IPS-11a (cell line): Measurements from ENCODE around the gene MAPKAPK2.

Source experiments
- H3K4me3 ChIP-seq: one replicate; pipeline ENCODE4 v1.5.1; 2013; ENCODE audit warnings: low read depth, low read length, control low read depth

The MAPKAPK2 gene

DNA sequence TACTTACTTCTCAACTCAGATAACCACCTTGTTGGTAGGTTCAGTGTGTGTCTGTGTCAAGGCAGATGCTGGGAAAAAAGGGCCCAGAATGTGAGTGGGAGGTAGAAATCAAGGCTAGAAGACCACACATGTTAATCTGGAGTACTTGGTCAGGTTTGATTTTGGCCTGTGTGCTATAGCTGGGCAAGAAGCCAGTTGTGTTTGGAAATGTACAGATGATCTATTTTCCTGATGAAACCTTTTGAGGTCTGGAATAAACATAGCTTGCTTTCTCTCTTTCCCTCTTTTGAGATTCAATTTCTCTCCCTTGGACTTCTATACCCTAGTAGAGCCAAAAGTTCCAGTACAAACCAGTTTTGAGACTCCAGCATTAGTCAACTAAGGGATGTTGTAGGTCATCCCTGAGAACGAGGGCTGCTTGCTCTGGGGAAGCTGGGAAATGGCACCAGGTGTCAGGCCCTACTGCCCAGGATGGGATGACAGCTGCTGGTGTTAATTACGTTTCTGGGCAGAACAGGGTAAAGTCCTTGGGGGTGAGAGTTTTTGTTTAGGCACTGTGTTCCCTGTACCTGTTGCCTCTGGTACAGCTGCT is 15.8 kb downstream of the MAPKAPK2 start:
- no peak overlapping the region for H3K4me3 ChIP-seq

DNA sequence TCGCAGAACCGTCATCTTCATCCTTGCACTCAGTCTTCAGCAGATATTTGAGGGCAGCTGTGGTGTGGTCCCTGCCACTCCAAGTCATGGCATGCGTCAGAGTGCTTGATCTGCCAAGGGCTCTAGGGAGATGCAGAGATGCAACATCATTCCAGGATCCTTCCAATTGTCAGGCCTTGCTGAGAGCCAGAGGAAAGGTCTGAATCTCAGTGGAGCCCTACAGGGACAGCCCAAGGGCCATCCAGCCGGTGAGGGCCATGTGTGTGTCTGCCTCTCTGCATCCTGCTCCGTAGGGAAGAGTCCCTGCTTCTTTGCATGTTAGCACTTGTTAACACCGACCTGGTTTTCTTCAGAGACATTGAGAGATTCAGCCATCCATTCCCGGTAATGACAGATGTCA is 17.6 kb downstream of the MAPKAPK2 start:
- H3K4me3 ChIP-seq, result no peak overlapping the region

DNA sequence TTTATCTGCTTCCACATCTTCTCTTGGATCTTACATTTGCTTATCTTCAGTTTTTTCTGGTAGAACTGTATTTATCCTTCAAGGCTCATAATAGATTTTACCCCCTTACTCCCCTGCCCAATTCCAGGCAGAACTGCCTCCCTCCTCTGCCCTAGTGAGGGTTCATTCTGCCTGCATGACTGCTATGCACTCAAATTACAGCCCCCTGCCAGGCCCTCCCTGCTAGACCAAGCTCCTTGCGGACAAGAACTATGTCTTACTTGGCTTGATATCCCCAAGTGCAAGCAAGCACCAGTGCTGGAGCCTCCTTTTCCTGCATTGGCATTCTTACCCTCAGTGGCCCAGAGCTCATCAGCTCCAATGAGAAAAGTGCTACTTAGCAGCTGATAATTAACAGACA is 18.1 kb downstream of the MAPKAPK2 start:
- H3K4me3 ChIP-seq, result no peak overlapping the region

DNA sequence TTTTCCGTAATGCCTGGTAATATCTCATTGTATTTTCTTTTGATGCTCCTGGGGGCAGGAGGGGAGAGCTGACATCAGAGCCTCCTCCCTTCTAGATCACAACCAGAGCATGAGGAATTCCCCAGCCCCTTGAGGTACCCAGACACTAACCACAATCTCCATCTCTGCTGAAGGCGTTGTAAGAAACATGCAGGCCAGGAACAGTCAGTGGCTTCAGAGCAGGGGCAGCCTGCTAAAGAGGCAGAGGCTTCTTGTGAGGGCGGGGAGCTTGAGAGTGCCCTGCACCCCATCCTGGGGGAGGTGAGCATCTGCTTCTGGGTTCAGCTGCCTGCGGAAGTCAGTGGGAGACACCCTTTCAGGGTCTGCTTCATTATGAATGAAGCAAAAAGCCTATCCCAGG is 19.0 kb downstream of the MAPKAPK2 start:
- no peak overlapping the region for H3K4me3 ChIP-seq

DNA sequence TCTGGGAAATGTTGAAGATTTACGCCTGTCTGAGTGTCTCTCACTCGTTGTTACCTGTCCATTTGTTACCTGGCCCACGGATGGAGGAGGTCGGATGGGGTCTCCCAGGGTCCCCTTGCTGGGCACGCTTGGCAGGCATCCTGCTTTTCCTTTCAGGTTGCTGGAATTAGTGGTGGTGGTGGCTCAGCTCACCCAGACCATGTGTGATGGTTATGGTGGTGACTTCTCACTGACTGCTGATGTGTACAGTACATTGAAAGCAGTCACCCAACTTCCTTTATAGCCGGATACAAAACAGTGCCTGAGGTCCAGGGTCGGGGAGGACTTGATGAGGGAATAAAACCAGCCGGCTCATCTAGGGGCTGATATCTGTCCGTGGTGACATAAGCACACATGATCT is 19.5 kb downstream of the MAPKAPK2 start:
- H3K4me3 ChIP-seq, result no peak overlapping the region

DNA sequence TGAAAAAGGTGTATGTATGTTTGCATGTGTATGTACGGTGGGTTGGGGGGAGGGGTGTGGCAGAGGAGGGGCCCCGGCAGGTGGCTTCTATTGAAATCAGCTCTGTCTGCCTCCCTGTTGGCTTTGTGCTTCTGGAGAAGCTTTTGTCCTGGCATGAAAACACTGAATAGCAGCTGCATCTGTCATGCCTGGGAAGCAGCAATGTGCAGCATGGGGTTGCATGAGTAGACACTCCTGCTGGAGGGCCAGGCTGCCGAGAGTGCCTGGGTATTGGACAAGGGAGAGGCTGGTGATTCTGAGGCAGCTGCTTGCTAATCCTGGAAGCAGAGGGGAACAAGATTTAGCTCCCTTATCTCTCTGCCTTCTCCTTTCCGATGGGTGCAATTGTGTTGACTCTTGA is 20.5 kb downstream of the MAPKAPK2 start:
- H3K4me3 ChIP-seq, result no peak overlapping the region

DNA sequence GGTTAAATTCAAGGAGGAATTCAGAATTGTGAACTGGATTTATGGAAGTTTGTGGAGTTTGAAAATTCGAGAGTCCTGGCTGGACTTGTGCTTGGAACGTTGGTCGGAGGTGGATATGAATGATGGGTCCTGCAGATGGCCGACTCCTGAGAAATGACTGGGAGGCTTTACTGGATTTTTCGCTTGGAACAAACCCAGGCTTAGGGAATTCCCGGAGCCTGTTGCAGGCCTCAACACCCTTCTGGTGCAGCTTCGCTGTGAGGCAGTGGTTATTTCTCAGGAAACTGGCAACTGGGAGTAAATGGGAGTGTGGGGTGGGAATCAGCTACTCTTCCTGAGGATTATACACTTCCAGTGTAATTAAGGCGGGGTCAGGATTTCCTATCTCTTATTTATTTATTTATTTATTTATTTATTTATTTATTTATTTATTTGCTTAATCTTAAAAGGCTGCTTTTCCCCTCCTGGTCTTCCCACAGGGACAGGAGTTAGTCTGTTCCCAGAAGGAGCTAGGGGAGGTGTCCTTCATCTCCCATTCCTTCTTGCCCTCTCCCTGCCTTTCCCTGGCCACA is 21.1 kb downstream of the MAPKAPK2 start:
- no peak overlapping the region for H3K4me3 ChIP-seq

DNA sequence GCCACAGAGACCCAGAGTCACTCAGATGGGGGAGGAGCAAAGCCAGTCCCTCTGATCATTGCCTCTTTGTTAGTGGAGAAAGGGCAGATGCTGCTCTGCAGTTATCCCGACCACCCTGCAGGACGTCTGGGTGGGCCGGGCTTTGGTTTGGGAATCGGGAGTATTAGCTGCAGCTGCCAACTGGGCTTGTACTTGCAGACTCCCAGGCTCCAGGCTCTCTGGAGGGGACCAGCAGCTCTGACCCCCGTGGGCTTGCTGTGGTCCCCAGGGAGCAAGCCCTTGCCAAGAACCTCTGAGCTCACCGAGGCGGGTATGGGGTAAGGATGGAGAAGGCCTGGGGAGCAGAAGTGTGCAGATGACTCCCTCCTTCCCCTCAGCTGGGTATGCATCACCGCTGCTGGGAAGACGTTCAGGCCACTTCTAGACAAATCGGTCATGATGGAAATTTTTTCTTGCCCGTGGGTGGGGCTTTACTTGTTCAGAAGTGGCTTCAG is 21.6 kb downstream of the MAPKAPK2 start:
- H3K4me3 ChIP-seq, result no peak overlapping the region

DNA sequence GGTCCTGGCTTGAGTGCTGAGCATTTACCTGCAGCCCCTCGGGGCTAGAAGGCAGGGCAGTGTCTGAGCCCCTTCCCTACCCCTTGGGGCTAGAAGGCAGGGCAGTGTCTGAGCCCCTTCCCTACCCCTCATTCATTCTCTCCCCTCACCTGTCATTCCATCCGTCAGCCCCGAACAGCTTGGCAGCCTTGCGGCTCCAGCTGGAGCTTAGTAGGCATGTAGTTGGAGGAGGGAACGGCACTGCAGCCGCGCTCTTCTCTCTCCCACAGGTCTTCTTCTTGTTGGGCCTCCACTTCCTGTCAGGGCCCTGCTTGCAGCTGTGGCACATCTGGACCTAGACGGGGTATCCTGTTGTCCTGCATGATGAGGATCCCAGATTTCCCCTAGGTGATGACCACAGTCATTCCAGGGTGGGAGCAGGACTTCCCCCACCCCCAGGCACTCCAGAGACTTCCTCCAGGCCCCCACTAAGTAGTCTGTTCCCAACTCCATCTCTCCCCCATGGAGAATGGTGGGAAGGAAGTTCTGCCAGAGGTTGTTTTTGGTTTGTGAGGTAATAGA is 22.2 kb downstream of the MAPKAPK2 start:
- H3K4me3 ChIP-seq, result no peak overlapping the region

DNA sequence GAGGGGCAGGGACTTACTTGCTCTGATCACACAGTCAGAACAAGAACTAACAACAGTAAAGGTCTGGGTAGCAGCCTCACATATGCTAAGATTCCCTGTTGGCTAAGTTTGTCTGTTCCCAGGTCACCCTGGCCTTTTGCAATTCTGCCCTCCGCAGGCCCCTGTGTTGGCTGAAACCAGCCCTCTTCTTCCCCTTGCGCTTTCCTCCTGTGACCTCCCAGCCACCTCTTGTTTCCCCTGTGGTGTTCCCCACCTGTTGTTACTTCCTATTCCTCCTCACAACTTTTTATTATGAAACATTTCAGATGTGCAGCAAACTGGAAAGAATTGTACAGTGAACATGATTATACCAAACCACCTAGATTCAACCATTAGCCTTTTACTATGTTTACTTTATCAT is 23.4 kb downstream of the MAPKAPK2 start:
- no peak overlapping the region for H3K4me3 ChIP-seq

DNA sequence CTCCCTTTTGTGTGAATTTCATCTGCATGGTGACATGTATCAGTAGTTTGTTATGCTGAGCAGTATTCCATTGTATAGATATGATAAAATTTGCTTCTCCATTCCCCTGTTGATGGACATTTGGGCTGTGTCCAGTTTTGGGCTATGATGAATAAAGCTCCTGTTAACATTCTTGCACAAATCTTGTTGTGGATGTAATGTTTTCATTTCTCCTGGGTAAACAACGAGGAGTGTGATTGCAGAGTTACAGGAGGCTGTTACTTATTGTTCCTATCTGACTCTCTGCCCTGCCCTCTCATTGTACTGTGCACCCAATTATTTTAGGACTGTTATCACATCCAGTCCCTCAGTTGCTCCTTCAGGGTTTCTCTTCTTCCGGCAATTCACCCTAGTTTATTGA is 24.2 kb downstream of the MAPKAPK2 start:
- H3K4me3 ChIP-seq, result no peak overlapping the region

DNA sequence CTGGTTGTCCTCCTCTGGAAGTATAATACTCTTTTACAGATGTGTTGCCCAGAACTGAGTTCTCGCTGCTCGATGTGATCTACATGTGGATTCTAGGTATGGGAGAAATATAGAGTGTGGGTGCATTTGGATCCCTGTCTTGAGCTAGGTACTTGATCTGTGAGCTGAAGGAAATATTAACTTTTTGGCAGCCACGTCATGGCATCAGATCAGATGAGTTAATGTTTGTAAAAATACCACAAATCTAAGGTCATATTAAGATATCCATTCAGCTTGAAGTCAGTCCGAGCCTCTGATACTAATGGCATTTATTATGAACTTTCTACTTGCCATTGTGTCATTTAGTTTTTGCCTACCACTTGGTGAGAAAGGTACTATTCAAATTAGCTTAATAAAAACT is 24.6 kb downstream of the MAPKAPK2 start:
- H3K4me3 ChIP-seq, result no peak overlapping the region

DNA sequence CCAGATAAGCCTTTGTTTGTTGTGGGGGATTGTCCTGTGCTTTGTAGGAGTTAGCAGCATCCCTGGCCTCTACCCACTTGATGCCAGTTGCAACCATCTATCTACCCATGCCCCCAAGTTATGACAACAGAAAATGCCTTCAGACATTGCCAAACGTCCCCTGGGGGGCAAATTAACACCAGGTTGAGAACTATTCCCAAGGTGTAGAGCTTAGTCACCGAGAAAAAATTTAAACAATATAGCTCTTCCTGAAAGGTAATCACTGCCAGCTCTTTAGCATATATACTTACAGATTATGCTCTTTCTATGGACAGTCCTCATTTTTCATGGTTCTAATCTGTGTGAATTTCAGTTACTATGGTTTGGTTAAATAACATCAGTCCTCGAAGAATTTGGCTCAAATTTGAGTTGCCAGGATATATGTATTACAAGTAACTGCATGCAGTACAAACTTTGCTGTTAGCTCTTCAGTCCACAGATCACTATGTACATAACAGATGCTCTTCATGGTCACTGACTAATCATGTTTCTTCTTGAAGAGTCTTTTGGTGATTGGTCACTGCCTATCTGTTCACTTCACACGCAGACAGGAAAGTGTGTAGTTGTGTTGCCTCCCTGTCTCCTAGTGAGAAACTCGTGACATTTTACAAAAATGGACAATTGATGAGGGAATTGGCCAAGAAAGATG is 25.2 kb downstream of the MAPKAPK2 start:
- no peak overlapping the region for H3K4me3 ChIP-seq

DNA sequence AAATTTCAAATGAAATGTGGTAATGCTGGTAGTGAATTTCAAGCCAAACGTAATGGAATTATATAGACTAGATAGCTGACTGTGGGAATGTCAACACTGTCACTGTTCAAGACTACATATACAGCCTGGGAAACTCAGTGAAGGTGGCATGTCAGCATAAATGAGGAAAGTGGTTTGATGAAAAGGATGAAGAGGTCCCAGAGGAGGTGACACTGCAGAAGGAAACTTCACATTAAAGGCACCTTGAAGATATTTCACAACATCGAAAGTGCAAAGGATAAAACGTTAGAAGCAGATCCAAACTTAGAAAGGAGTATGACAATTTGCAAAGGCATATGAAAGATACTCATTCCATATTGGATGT is 25.7 kb downstream of the MAPKAPK2 start:
- H3K4me3 ChIP-seq, result no peak overlapping the region

DNA sequence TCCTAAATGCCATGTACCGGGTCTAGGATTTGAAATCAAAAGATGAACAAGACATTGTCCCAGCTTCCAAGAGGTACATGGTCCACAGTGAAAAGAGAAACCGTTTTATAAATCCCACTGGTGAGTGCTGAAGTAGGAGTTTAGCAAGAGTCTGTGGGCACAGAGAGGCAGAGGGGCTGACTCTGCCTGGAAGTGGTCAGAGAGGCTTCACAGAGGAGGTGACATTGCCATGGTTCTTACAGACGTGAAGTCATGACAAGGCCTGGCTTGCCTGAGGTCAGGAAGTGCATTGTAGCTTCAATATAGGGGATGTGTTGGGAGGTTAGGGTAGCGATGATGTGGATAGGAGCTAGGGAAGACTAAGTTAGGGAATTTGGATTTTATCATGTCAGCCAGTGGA is 28.4 kb downstream of the MAPKAPK2 start:
- H3K4me3 ChIP-seq, result no peak overlapping the region

DNA sequence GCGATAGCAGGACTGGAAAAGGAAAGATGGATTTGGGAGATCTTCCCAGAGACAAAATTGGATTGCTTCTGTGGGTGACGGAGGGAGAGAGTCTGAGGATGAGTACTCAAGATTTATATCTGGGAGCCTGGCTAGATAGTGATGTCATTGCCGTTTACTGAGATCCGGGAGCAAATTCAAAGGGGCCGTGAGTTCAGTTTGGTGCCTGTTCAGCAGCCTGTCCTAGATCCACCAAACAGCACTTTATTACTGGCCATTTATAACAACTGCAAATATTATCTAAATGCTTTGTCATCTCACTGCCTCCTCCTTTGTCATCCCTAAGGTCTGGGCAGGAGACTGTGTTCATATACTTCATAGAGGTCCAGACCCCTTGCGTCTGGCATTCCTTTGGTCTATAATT is 29.2 kb downstream of the MAPKAPK2 start:
- H3K4me3 ChIP-seq, result no peak overlapping the region

DNA sequence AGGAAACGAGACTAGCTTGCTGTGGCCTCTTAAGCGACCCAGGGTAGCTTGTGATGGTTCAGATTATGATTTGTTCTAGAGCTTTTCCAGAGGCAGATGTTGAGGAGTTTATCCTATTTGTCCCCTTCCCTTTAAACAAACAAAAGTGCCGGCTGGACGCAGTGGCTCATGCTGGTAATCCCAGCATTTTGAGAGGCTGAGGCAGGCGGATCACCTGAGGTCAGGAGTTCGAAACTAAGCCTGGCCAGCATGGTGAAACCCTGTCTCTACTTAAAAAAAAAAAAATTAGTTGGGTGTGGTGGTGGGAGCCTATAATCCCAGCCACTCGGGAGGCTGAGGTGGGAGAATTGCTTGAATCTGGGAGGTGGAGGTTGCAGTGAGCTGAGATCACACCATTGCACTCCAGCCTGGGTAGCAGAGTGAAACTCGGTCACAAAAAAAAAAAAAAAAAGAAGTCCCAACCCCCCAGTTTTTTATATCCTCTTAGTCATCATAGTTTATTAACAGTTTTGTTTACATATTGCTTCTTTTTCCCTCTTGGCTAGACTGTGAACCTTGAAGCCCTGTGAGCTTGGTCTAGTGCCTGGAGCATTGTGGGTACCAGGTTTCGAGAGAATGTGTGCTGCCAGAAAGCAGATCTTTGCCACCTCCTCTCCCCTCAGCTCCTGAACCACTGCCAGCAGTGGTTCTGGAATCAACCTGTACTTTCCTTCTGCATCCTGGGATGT is 29.8 kb downstream of the MAPKAPK2 start:
- H3K4me3 ChIP-seq, result no peak overlapping the region

DNA sequence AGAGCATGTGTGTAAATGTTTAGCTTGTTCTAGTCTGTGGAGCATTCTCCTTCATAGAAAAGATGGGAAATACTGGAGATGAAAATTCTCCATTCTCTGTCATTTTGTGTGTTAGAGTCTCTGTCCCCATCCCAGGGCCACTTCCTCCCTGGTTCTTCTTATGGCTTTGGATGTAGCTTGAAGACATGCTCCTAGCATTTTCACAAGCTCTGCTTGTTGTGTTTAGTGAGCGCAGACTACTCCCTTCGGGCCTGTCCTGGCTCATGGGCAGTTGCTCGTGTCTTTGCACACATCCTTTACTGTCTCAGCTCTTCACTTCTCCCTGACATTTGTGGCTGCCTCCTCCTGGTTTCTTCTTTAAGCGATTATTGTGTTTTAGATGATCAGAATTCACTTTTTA is 30.4 kb downstream of the MAPKAPK2 start:
- no peak overlapping the region for H3K4me3 ChIP-seq

DNA sequence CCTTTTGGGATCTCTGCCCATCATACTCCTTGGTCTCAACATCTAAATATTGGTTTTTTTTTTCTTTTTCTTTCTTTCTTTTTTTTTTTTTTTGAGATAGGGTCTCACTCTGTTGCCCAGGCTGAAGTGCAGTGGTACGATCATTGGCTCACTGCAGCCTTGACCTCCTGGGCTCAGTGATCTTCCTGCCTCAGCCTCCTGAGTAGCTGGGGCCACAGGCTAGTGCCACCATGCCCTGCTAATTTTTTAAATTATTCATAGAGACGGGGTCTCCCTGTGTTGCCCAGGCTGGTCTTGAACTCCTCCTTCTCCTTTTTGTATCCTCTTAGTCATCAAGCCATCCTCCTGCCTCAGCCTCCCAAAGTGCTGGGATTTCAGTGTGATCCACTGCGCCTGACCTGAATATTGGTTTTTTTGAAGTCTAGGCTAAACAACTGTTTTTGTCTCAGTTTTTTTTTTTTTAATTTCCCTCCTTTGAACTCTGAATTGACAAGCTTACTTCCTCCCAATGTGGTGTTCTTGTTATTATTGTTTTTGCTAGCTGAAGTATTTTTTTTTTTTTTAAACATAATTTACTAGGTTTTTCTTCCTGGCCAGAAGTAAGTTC is 30.9 kb downstream of the MAPKAPK2 start:
- no peak overlapping the region for H3K4me3 ChIP-seq

DNA sequence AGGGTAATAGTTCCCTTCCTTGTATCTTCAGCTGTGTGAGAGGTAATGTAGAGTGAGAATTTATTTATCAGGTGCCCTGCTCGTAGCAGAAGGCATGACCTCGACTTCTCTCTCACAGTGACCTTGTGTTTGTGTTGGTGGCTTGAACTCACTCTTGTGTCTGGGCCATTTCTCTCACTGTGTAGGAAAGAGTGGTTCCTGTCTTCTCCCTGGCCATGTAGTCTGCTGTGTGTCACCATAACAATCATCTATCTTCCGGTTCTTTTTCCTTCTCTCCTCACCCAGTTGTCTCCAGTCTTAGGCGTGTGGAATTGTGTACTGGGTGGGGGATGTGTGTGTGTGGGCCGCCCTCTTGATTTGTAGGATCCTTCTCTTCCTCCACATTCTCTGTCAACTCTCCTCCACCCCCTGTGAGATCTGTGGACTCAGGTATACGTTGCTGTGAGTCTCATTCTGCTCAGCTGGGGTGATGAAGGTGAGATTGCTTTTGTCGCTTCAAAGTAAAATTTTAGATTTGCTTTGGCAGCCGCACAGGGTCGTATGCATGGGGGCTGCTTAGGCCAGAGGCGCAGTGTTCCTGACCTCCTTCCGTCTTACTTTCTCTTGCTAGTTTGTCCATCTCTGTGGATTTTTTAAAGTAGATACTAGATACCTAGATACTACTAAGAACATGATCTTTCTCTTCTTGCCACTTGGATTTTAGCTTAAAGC is 31.6 kb downstream of the MAPKAPK2 start:
- no peak overlapping the region for H3K4me3 ChIP-seq
